Duodenal mucosa (tissue), 2 donors: Measurements from ENCODE around the gene VCX3A.
"Not testable (repeated sequence)": the region's sequence is repeated elsewhere in the genome, so short reads cannot be mapped to it uniquely, and the experiment has no call there.

ENCODE experiments used
- H3K27ac ChIP-seq: one replicate; pipeline ENCODE4 v1.7.0; 2013; ENCODE audit warnings: low read depth, low read length
- H3K27me3 ChIP-seq, 2 donors: one replicate each; pipeline ENCODE4 v1.7.0; 2013; ENCODE audit warnings: low read length in 2 of 2, control low read depth in 1 of 2; ENCODE audit not compliant: insufficient read depth in 2 of 2, control insufficient read depth in 1 of 2
- H3K36me3 ChIP-seq, 2 donors: one replicate each; pipeline ENCODE4 v1.7.0; 2013; ENCODE audit warnings: low read length in 2 of 2, control low read depth in 1 of 2; ENCODE audit not compliant: insufficient read depth in 2 of 2, control insufficient read depth in 1 of 2
- H3K4me1 ChIP-seq, 2 donors: one replicate each; pipeline ENCODE4 v1.7.0; 2013; ENCODE audit warnings: low read length in 2 of 2, control low read depth in 1 of 2; ENCODE audit not compliant: insufficient read depth in 2 of 2, control insufficient read depth in 1 of 2
- H3K4me3 ChIP-seq, 2 donors: one replicate each; pipeline ENCODE4 v1.7.0; 2013; ENCODE audit warnings: low read length in 2 of 2, low read depth in 1 of 2
- H3K9ac ChIP-seq, 2 donors: one replicate each; pipeline ENCODE4 v1.7.0; 2013; ENCODE audit warnings: low read length in 2 of 2, low read depth in 1 of 2
- H3K9me3 ChIP-seq, 2 donors: one replicate each; pipeline ENCODE4 v1.7.0; 2013; ENCODE audit warnings: low read length in 2 of 2, control low read depth in 1 of 2; ENCODE audit not compliant: control insufficient read depth in 1 of 2

Gene VCX3A

DNA sequence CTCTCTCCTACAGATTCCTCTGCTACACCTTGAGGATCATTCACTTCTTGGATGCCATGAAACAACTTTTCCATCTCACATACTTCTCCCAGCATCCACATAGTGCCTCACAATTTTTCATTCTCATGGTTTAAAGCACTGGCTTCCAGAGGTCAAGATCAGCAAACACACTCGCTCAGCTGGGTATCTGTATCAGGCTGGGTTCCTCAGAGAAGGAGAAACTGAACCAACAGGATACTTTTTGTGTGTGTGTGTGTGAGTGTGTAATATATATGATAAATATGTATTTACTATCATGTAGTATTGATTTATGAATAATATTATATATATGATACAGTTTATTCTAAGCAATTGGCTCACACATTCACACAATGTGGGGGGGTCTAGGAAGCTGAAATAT lies at the start of gene VCX3A:
Gene VCX3A, minus strand, starts transcription at position 101 of the 400 bp plus-strand sequence. CDS start 621 bp downstream, outside the sequence.
- not testable (repeated sequence) for H3K27me3 ChIP-seq, H3K4me1 ChIP-seq, H3K27ac ChIP-seq, H3K4me3 ChIP-seq, H3K36me3 ChIP-seq, H3K9me3 ChIP-seq, H3K9ac ChIP-seq

DNA sequence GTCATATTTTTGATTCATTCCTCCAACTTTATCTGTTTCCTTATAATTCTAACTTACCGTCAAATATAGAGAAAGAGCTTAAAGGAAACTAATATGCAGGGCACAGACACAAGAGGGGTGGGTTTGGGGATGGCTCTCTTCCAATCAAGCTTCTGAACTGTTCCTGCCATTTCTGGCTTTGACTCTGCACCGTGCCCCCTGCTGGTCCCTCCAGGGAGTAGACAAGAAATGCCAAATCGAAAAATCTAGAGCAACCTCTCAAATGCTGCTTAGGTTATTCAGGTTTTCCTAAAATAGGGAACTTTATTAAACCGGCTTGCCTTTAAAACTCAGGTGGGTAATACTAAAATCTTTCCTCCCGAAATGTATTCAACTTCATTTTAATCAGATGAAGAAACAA lies 39.8 kb upstream of the VCX3A start:
- Histone ChIP-seq H3K9ac (no peak overlapping the region), H3K27ac (no peak overlapping the region), H3K9me3 (no peaks in the 10 kb centered on the region), H3K27me3 (no peaks in the 10 kb centered on the region), H3K36me3 (no peaks in the 10 kb centered on the region), H3K4me3 (no peak overlapping the region), H3K4me1 (no peaks in the 10 kb centered on the region)

DNA sequence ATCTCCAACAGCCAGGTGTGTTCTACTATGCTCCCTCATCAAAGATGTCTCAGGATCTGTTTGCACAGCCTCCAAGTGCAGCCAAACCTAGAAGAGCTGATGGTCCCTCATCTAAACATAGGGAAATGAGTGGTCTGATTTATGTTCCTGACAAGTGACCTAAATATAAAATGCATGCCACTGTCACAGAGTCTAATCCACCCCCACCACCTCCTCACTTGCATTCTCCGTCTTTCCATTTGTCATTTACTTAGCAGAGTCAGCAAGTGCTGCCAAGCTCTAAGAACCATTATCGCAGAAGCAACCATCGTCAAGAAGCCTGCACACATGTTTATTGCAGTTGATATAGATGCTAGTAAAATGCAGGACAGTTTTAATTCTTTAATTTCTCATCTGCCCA lies 33.1 kb upstream of the VCX3A start:
- Histone ChIP-seq H3K27ac (no peak overlapping the region), H3K27me3 (no peaks in the 10 kb centered on the region), H3K36me3 (no peaks in the 10 kb centered on the region), H3K9ac (no peak overlapping the region), H3K4me3 (no peak overlapping the region), H3K9me3 (no peaks in the 10 kb centered on the region), H3K4me1 (no peaks in the 10 kb centered on the region)

DNA sequence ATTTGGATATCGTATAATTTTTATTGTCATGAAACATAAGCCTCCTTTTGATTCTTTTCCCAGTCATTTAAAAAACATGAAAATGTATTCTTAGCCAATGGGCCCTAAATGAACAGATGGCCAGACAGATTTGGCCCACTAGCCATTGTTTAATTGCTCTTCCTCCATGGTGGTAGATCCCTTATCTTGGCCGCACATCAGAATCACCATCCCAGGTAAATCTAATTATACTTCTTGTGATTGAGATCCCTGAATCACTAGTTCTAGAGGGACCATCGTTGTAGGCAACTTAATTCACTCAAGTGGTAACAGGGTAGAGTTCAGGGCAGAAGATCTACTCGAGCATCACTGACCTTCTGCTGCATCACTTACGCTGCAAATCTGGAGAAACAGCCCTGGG lies 24.1 kb upstream of the VCX3A start:
- Histone ChIP-seq H3K9me3 (no peaks in the 10 kb centered on the region), H3K36me3 (no peaks in the 10 kb centered on the region), H3K4me1 (no peaks in the 10 kb centered on the region), H3K9ac (no peak overlapping the region), H3K27ac (no peak overlapping the region), H3K27me3 (no peaks in the 10 kb centered on the region), H3K4me3 (no peak overlapping the region)

DNA sequence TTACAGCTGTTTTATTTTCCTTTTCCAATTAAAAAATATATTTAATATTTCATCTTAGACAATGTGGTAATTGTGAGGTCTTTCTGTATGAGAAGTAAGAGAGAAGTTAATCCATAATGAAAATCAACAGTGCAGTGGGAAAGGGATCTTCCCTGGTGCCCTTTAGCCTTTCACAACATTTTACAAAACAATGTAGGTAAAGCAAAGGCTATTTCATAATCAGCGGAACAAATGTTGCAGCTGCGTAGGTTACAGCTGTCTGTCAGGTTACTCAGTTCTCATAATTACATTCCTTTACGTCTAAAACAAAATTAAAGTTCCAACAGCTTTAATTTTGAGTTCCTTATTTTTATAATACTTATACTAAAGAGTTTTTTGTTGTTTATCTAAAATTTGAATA lies 22.8 kb upstream of the VCX3A start:
- no peaks in the 10 kb centered on the region for H3K4me1 ChIP-seq
- H3K4me3 ChIP-seq: no peak overlapping the region
- H3K27me3 ChIP-seq: no peaks in the 10 kb centered on the region
- no peak overlapping the region for H3K9ac ChIP-seq
- no peak overlapping the region for H3K27ac ChIP-seq
- H3K36me3 ChIP-seq: no peaks in the 10 kb centered on the region
- no peaks in the 10 kb centered on the region for H3K9me3 ChIP-seq

DNA sequence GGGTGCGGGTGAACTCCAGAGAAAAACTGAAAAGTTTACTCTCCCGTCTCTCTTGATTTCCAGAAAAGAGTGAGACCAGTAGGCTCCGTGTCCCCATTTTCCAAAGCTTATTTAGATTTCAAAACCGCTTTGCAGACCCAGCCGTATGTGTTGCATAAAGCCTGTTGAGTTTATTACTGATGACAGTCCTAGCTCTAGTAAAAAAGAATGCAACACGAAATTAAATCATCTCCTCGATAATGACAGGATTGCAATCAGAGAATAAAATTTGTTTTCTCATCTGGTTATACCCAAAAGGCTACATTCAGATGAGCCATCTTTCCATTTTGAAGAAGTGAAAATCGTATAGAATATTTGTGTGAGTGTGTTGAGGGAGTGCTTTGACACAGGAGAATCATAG lies 16.1 kb upstream of the VCX3A start:
- H3K4me1 ChIP-seq: no peaks in the 10 kb centered on the region
- no peaks in the 10 kb centered on the region for H3K27me3 ChIP-seq
- no peaks in the 10 kb centered on the region for H3K9me3 ChIP-seq
- H3K36me3 ChIP-seq: no peaks in the 10 kb centered on the region
- no peak overlapping the region for H3K27ac ChIP-seq
- H3K9ac ChIP-seq: no peak overlapping the region
- no peak overlapping the region for H3K4me3 ChIP-seq

DNA sequence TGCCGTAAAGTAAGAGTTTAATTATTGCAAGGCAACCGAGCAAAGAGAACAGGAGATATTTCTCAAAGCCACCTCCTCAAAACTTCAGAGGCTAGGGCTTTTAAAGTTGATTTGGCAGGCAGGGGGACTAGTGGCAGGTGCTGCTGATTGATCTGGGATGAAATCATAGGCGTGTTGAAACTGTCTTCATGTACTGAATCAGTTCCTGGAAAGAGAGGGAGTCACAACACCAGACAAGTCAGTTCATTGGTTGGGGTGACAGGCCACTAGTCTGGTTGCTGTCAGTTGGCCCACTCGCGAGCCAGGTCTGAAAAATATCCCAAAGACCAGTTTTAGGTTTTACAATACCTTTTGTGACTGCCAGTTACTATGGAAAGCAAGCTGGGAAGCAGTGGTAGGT lies 10.8 kb upstream of the VCX3A start:
- Histone ChIP-seq H3K27ac (no peak overlapping the region), H3K4me1 (no peaks in the 10 kb centered on the region), H3K9ac (no peak overlapping the region), H3K36me3 (no peaks in the 10 kb centered on the region), H3K4me3 (no peak overlapping the region), H3K9me3 (no peaks in the 10 kb centered on the region), H3K27me3 (no peaks in the 10 kb centered on the region)

DNA sequence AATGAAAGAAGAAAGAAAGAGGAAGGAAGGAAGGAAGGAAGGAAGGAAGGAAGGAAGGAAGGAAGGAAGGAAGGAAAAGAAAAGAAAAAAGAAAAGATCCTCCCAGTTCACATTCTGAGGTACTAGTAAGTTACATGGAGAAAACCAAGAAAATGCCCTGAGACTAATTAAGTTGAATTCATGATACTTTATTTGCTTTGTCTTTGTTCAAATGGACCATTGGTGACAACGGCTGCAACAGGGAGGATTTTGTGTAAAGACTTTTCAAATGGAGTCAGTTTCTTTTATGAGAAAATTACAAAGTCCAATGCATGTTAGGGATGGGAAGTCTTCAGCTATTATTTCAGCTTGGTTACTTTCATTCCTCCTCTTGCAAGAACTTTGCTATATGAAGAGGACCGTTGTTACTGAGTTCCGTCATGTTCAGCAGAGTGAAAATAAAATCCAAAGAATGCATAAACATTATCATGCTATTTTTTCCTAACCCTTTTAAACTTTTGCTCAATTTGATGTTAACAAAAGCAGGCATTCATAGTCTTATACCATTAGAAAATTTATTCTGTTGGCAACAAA lies 8.3 kb downstream of the VCX3A start:
- H3K36me3 ChIP-seq: no peaks in the 10 kb centered on the region
- no peaks in the 10 kb centered on the region for H3K9me3 ChIP-seq
- H3K27ac ChIP-seq: no peak overlapping the region
- no peak overlapping the region for H3K9ac ChIP-seq
- no peaks in the 10 kb centered on the region for H3K4me1 ChIP-seq
- no peaks in the 10 kb centered on the region for H3K27me3 ChIP-seq
- H3K4me3 ChIP-seq: no peak overlapping the region

DNA sequence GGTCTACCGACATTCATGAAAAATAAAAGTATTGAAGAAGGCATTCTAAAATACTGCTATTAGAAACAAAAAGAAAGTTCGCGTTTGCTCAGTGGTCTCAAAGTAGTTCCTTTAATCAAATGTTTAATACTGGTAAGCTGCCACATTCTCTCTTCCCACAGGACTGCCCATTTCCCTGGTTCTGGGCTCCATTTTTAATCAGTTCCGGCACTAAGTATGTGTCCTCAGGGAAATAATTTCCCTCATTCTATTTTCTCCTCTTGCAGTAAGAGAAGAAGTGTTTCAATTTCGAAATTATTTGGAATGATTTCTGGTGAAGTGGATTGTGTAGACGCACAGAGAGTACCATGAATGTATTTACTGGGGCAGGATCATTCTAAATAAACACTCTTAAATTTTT lies 17.5 kb downstream of the VCX3A start:
- no peak overlapping the region for H3K27ac ChIP-seq
- H3K36me3 ChIP-seq: no peaks in the 10 kb centered on the region
- no peaks in the 10 kb centered on the region for H3K9me3 ChIP-seq
- H3K4me3 ChIP-seq: no peak overlapping the region
- H3K9ac ChIP-seq: no peak overlapping the region
- no peaks in the 10 kb centered on the region for H3K27me3 ChIP-seq
- no peaks in the 10 kb centered on the region for H3K4me1 ChIP-seq

DNA sequence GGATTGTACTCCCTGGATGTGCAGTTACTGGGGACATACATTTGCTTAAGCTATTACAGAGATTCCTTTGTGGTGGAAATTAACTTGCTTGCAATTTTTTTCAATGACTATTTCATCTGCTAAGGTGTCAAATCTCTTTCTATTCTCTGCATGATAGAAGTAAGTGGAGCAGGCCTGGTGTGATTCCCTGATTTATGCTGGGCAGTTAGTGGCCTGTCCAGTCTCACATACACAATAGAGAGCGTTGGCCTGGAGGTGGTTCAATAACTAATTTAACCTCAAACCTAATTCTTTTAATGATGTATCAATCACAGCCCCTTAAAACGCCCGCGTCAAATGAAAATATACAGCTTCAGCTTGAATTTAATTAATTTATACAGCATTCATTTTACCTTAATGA lies 28.5 kb downstream of the VCX3A start:
- Histone ChIP-seq H3K4me3 (no peak overlapping the region), H3K4me1 (no peaks in the 10 kb centered on the region), H3K36me3 (no peaks in the 10 kb centered on the region), H3K27me3 (no peaks in the 10 kb centered on the region), H3K9me3 (no peaks in the 10 kb centered on the region), H3K27ac (no peak overlapping the region), H3K9ac (no peak overlapping the region)

DNA sequence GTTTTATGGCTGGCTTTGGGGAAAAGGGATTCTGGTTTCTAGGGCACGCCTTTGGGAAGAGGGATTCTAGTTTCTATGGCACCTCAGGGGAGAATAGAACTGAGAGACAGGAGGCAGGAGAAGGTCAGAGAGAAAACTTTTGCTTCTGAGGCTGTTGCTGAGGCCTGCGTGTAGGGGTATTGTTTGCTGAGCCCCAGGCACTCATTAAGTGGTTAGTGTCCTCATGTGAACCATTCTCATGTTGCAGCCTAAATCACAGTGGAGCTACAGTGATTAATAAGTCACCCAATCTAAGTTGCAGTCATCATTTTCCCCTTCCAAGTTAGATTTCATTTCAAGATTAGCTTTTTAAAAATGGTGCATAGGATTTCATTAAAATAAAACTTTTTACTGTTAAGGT lies 29.0 kb downstream of the VCX3A start:
- H3K27me3 ChIP-seq: no peaks in the 10 kb centered on the region
- no peaks in the 10 kb centered on the region for H3K9me3 ChIP-seq
- no peak overlapping the region for H3K4me3 ChIP-seq
- no peaks in the 10 kb centered on the region for H3K36me3 ChIP-seq
- H3K9ac ChIP-seq: no peak overlapping the region
- no peak overlapping the region for H3K27ac ChIP-seq
- H3K4me1 ChIP-seq: no peaks in the 10 kb centered on the region
